Peyer's patch (tissue), 4 donors: ENCODE results near the gene BCKDHB.

ENCODE experiments used
- CTCF ChIP-seq, 6 experiments: fragments of 450-650 bp in 4 of 6; fragments of 200-600 bp in 2 of 6; sonication (generic) in 1 of 6; IDR thresholded peaks; one replicate each; pipeline ENCODE4 v1.5.1; 2017 to 2019; ENCODE audit warnings: antibody characterized with exemption in 6 of 6, mild to moderate bottlenecking in 3 of 6, moderate library complexity in 1 of 6
- POLR2A ChIP-seq, 2 donors: fragments of 450-650 bp; IDR thresholded peaks; one replicate each; pipeline ENCODE4 v1.5.1; 2017; ENCODE audit warnings: antibody characterized with exemption in 2 of 2, mild to moderate bottlenecking in 2 of 2, moderate library complexity in 2 of 2

DNA sequence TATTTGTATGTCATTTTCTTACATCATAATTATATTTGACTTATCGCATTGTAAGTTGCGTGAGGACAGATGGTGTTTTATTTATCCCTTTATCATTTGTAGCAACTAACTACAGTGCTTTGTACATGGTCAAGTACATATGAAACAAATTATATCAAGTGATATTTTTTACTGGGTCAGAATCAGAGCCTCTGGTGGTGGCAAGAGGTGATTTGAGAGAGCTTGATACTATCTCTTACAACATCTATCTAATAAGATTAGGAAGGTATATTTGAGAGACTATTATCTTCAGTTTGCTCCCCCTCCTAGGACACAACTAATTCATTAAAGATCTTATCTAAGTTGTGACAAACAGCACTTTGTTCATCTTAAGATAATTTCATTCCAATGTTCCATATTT is 47.7 kb downstream of the BCKDHB start:
- TF ChIP-seq CTCF (IDR thresholded peaks at IDR 0.05) = no peak
- no peak for TF ChIP-seq POLR2A (IDR thresholded peaks at IDR 0.05)
